Sigmoid colon (tissue), 7 donors: ENCODE measurements around the gene GPR183. TPM values are rescaled to one million over a fixed set of nuclear protein-coding genes. Genes with fewer than 3 reads are reported as not detected.

Experiments
- DNase-seq: peaks from one replicate; pipeline ENCODE4 v3.0.0-alpha.2; 2019
- H3K27ac ChIP-seq, 4 donors: fragments of 200-600 bp; sonication (generic); one replicate each; pipeline ENCODE4 v1.5.1; 2016 to 2019; ENCODE audit warnings: mild to moderate bottlenecking in 1 of 4
- H3K27me3 ChIP-seq, 3 donors: fragments of 200-600 bp; sonication (generic); one replicate each; pipeline ENCODE4 v1.5.1; 2019; ENCODE audit warnings: mild to moderate bottlenecking in 1 of 3
- H3K36me3 ChIP-seq, 4 donors: fragments of 200-600 bp; sonication (generic); one replicate each; pipeline ENCODE4 v1.5.1; 2016 to 2019
- H3K4me1 ChIP-seq, 4 donors: fragments of 200-600 bp; sonication (generic); one replicate each; pipeline ENCODE4 v1.5.1; 2017 to 2019
- H3K4me3 ChIP-seq, 4 donors: fragments of 200-600 bp; sonication (generic); one replicate each; pipeline ENCODE4 v1.5.1; 2017 to 2019; ENCODE audit warnings: mild to moderate bottlenecking in 2 of 4, moderate library complexity in 1 of 4
- H3K9me3 ChIP-seq, 4 donors: fragments of 200-600 bp in 3 of 4; sonication (generic) in 3 of 4; one replicate each; pipeline versions ENCODE4 v1.5.1 to v1.6.1; 2013 to 2019
- EP300 ChIP-seq, 4 donors: sonication (generic); formaldehyde crosslinking; IDR thresholded peaks; one replicate each; pipeline ENCODE4 v1.6.1; 2017; ENCODE audit warnings: antibody characterized with exemption in 4 of 4
- POLR2A ChIP-seq, 2 donors: fragments of 450-650 bp; IDR thresholded peaks; one replicate each; pipeline ENCODE4 v1.6.1; 2016; ENCODE audit warnings: antibody characterized with exemption in 2 of 2, mild to moderate bottlenecking in 2 of 2, moderate library complexity in 2 of 2
- POLR2AphosphoS5 ChIP-seq, 4 donors: sonication (generic); formaldehyde crosslinking; IDR thresholded peaks; one replicate each; pipeline ENCODE4 v1.6.1; 2017; ENCODE audit warnings: antibody characterized with exemption in 4 of 4
- WGBS, 2 donors: extraction: QIAGEN DNeasy Blood & Tissue Kit; methylation state at CpG; one replicate each; pipeline ENCODE4 v1.1.7; 2013; 5-methylcytosine and 5-hydroxymethylcytosine counted together
- intact Hi-C: fragments of 100-400 bp; cut with DNase I; formaldehyde crosslinking; loops from one replicate; pipeline ENCODE4 v1.15.1; 2023
- polyA plus RNA-seq, 3 donors: library from polyadenylated mRNA; stranded (reverse); fragments of 200-250 nt; gene quantifications; one replicate each; pipeline ENCODE4 v1.2.3, GENCODE V29; 2013
- total RNA-seq, 4 donors: library from RNA; depleted of rRNA; stranded (reverse); fragments of >200 nt; gene quantifications; one replicate each; pipeline ENCODE4 v1.1.0, GENCODE V29; 2016
- TF ChIP-seq, protein P1 (sequence below), 4 experiments: fragments of 450-650 bp in 3 of 4; fragments of 200-600 bp in 1 of 4; IDR thresholded peaks; one replicate each; pipeline ENCODE4 v1.5.1; 2016 to 2019; ENCODE audit warnings: antibody characterized with exemption in 4 of 4, mild to moderate bottlenecking in 3 of 4, moderate library complexity in 2 of 4
- donor health status: healthy with polysubstance abuse.
- donor health status: Bipolar disorder and iron deficiency.
- donor health status: healthy.

The GPR183 gene
- total and polyA plus RNA-seq, 7 donors = 4.8 to 36.4 (median 30.9) TPM

DNA sequence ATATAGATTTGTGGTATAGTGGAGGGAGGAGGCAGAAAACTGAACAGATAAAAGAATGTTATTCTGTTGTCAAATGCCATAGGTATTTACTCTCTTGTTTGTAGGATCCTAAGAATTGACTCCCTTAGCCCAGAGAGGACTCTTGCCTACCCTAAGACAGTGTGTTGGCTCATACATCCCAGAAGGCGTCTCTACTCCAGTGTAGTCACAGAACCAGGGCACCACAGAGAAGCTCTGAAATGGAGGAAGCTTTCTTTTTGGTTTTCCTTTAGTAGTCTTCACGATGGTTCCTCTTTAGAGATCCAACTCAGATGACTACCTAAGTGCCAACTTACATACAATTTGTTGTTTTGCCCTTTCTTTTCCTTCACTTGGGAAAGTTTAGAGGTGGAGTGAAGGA, 14.0 kb downstream of the GPR183 start:
- Histone ChIP-seq H3K36me3 (peaks cover 0 to 30% (median 3%) of the 10 kb centered on the region in 4 donors), H3K4me1 (peaks cover 0 to 21% (median 8%) of the 10 kb centered on the region in 4 donors), H3K9me3 (no peaks in the 10 kb centered on the region), H3K4me3 (no peak overlapping the region), H3K27me3 (no peaks in the 10 kb centered on the region), H3K27ac (no peak overlapping the region)
- no peak for TF ChIP-seq POLR2A (IDR thresholded peaks at IDR 0.05)
- no peak for TF ChIP-seq POLR2AphosphoS5 (IDR thresholded peaks at IDR 0.05)
- TF ChIP-seq, protein P1, sequence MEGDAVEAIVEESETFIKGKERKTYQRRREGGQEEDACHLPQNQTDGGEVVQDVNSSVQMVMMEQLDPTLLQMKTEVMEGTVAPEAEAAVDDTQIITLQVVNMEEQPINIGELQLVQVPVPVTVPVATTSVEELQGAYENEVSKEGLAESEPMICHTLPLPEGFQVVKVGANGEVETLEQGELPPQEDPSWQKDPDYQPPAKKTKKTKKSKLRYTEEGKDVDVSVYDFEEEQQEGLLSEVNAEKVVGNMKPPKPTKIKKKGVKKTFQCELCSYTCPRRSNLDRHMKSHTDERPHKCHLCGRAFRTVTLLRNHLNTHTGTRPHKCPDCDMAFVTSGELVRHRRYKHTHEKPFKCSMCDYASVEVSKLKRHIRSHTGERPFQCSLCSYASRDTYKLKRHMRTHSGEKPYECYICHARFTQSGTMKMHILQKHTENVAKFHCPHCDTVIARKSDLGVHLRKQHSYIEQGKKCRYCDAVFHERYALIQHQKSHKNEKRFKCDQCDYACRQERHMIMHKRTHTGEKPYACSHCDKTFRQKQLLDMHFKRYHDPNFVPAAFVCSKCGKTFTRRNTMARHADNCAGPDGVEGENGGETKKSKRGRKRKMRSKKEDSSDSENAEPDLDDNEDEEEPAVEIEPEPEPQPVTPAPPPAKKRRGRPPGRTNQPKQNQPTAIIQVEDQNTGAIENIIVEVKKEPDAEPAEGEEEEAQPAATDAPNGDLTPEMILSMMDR (IDR thresholded peaks at IDR 0.05) = no peak
- TF ChIP-seq EP300 (IDR thresholded peaks at IDR 0.05) = no peak
- intact Hi-C loops = no loop called here
- no peak for DNase-seq
- WGBS, 2 donors = 71 to 90% methylated on average over 2 of the region's 2 CpGs

- Histone ChIP-seq H3K9me3 (no peaks in the 10 kb centered on the region), H3K27me3 (no peaks in the 10 kb centered on the region), H3K36me3 (peaks cover 0 to 29% (median 3%) of the 10 kb centered on the region in 4 donors), H3K4me1 (peaks cover 0 to 30% (median 12%) of the 10 kb centered on the region in 4 donors), H3K27ac (no peak overlapping the region), H3K4me3 (no peak overlapping the region)
- intact Hi-C loops = no loop called here
- no peak for DNase-seq
- no peak for TF ChIP-seq POLR2AphosphoS5 (IDR thresholded peaks at IDR 0.05)
- no peak for TF ChIP-seq EP300 (IDR thresholded peaks at IDR 0.05)
- TF ChIP-seq POLR2A (IDR thresholded peaks at IDR 0.05) = no peak
- TF ChIP-seq, protein P1 (IDR thresholded peaks at IDR 0.05) = no peak
- WGBS, 2 donors = 83 to 88% methylated on average over 3 of the region's 3 CpGs
These were observed 16.3 kb downstream of the GPR183 start for GRCh38 chr13:99290894-99291293.

DNA sequence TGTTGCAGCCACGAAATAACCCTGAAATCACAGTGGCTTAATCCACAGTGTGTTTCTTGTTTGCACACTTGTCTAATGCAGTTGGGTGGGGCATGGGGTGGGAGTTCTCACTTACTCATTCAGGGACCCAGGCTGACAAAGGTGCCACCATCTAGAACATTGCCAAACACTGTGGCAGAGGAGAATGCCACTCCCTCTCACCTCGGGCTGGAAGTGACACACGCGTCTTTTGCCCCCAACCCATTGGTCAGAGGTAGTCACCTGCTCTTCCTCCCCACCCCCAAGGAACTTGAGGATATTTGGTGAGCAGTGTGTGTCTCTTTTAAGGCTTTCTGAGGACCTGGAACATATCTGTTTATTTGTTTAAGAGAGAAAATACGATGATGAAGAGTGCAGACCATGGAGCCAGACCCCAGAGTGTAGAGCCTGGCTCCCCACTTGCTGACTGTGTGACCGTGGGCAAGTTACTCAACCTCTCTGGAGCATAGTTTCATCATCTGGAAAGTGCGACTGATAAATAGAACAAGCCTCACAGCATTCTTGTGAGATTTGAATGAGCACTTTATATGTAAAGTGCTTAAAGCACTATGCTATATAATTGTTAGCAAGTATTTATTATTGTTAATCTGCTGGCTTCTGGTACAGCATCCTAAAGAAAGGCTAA, 17.4 kb downstream of the GPR183 start:
- Histone ChIP-seq H3K27ac (no peak overlapping the region), H3K27me3 (no peaks in the 10 kb centered on the region), H3K36me3 (peaks cover 0 to 18% (median under 1%) of the 10 kb centered on the region in 4 donors), H3K4me3 (no peak overlapping the region), H3K9me3 (no peaks in the 10 kb centered on the region), H3K4me1 (peaks cover 0 to 28% (median 16%) of the 10 kb centered on the region in 4 donors)
- intact Hi-C loops = no loop called here
- TF ChIP-seq EP300 (IDR thresholded peaks at IDR 0.05) = no peak
- DNase-seq = no peak
- 73 to 78% methylated on average over 7 of the region's 7 CpGs for WGBS, 2 donors

- Histone ChIP-seq H3K27ac (no peak overlapping the region), H3K27me3 (no peaks in the 10 kb centered on the region), H3K4me1 (peaks cover 0 to 28% (median 16%) of the 10 kb centered on the region in 4 donors), H3K36me3 (peaks cover 0 to 12% (median 0%) of the 10 kb centered on the region in 4 donors), H3K4me3 (no peak overlapping the region), H3K9me3 (no peaks in the 10 kb centered on the region)
- 88 to 89% methylated on average over 2 of the region's 2 CpGs for WGBS, 2 donors
- no peak for TF ChIP-seq POLR2AphosphoS5 (IDR thresholded peaks at IDR 0.05)
- TF ChIP-seq EP300 (IDR thresholded peaks at IDR 0.05) = no peak
- TF ChIP-seq, protein P1 (IDR thresholded peaks at IDR 0.05) = no peak
- TF ChIP-seq POLR2A (IDR thresholded peaks at IDR 0.05) = no peak
- intact Hi-C loops = no loop called here
- DNase-seq = no peak
These were observed 17.9 kb downstream of the GPR183 start for GRCh38 chr13:99289271-99289670.

GRCh38 chr13:99288089-99288488, 19.1 kb downstream of the GPR183 start:
- no peak overlapping the region for H3K4me3 ChIP-seq
- WGBS, 2 donors = 52 to 86% methylated on average over 2 of the region's 2 CpGs
- TF ChIP-seq EP300 (IDR thresholded peaks at IDR 0.05) (no peak), POLR2A (IDR thresholded peaks at IDR 0.05) (no peak), POLR2AphosphoS5 (IDR thresholded peaks at IDR 0.05) (no peak)
- TF ChIP-seq, protein P1 (IDR thresholded peaks at IDR 0.05) = no peak
- peaks cover 0 to 28% (median 18%) of the 10 kb centered on the region in 4 donors for H3K4me1 ChIP-seq
- intact Hi-C loops = no loop called here
- H3K36me3 ChIP-seq = peaks cover 0 to 7% (median 0%) of the 10 kb centered on the region in 4 donors
- H3K27me3 ChIP-seq = no peaks in the 10 kb centered on the region
- no peaks in the 10 kb centered on the region for H3K9me3 ChIP-seq
- H3K27ac ChIP-seq = no peak overlapping the region
- DNase-seq = no peak
